Cardiac muscle cell (in vitro differentiated cells and primary cell): ENCODE data around the gene MYG1. TPM values are rescaled to one million over a fixed set of nuclear protein-coding genes. Genes with fewer than 3 reads are reported as not detected.

Experiments used
- DNase-seq, 2 donors: peaks; one replicate each; pipeline versions ENCODE4 v3.0.0 to v3.0.0-alpha.2; 2010 to 2017; ENCODE audit warnings: low read depth in 1 of 2, low spot score in 1 of 2
- H3K27ac ChIP-seq: fragments of 200-600 bp; sonication (generic); 2 replicates; pipeline ENCODE4 v1.5.1; 2016
- H3K27me3 ChIP-seq: fragments of 200-600 bp; sonication (generic); 2 replicates; pipeline ENCODE4 v1.6.0; 2016; ENCODE audit warnings: control low read depth
- H3K36me3 ChIP-seq: fragments of 200-600 bp; sonication (generic); 2 replicates; pipeline ENCODE4 v1.5.1; 2016; ENCODE audit warnings: control low read depth
- H3K4me1 ChIP-seq: fragments of 200-600 bp; sonication (generic); 2 replicates; pipeline ENCODE4 v1.8.1; 2017; ENCODE audit warnings: low read depth, mild to moderate bottlenecking, mixed run types
- H3K4me3 ChIP-seq: fragments of 200-600 bp; sonication (generic); 2 replicates; pipeline ENCODE4 v1.5.1; 2016; ENCODE audit warnings: mild to moderate bottlenecking
- H3K9me3 ChIP-seq: fragments of 200-600 bp; sonication (generic); 2 replicates; pipeline ENCODE4 v1.5.1; 2017; ENCODE audit warnings: low read depth, mild to moderate bottlenecking, control low read depth
- polyA plus RNA-seq: library from polyadenylated mRNA; unstranded; fragments of >200 nt; fragmentation: Nextera tagmentation; extraction: Ambion mirVana; gene quantifications from 2 replicates; pipeline ENCODE4 v1.2.1, GENCODE V29; 2016
- total RNA-seq: library from RNA; depleted of rRNA; stranded (reverse); fragments of >200 nt; gene quantifications from 2 replicates; pipeline ENCODE4 v1.2.3, GENCODE V29; 2016
- TF ChIP-seq, protein P1 (sequence below): IDR thresholded peaks from 2 replicates; pipeline ENCODE4 v1.5.1; 2012; ENCODE audit warnings: low read depth, mild to moderate bottlenecking, low read length

Gene MYG1
- total and polyA plus RNA-seq, 2 experiments from 2014 or later, result 71.0 to 75.4 TPM

DNA sequence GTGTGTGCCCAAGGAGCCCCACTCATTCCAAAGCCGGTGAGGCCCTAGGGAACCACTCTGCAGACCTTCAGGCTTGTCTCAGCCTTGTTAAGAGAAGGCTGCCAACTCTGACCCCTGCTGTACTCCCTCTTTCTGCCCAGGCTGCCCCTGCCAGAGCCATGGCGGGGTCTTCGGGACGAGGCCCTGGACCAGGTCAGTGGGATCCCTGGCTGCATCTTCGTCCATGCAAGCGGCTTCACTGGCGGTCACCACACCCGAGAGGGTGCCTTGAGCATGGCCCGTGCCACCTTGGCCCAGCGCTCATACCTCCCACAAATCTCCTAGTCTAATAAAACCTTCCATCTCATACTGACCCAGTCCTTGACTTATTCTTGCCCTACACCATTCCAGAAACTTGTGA is 7.3 kb downstream of the MYG1 start:
- Histone ChIP-seq H3K4me1 (no peaks in the 10 kb centered on the region), H3K27ac (no peak overlapping the region), H3K4me3 (no peak overlapping the region), H3K27me3 (no peaks in the 10 kb centered on the region), H3K36me3 (peaks cover 36% of the 10 kb centered on the region), H3K9me3 (no peaks in the 10 kb centered on the region)
- TF ChIP-seq, protein P1, sequence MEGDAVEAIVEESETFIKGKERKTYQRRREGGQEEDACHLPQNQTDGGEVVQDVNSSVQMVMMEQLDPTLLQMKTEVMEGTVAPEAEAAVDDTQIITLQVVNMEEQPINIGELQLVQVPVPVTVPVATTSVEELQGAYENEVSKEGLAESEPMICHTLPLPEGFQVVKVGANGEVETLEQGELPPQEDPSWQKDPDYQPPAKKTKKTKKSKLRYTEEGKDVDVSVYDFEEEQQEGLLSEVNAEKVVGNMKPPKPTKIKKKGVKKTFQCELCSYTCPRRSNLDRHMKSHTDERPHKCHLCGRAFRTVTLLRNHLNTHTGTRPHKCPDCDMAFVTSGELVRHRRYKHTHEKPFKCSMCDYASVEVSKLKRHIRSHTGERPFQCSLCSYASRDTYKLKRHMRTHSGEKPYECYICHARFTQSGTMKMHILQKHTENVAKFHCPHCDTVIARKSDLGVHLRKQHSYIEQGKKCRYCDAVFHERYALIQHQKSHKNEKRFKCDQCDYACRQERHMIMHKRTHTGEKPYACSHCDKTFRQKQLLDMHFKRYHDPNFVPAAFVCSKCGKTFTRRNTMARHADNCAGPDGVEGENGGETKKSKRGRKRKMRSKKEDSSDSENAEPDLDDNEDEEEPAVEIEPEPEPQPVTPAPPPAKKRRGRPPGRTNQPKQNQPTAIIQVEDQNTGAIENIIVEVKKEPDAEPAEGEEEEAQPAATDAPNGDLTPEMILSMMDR, result no peak
- DNase-seq, result no peak

DNA sequence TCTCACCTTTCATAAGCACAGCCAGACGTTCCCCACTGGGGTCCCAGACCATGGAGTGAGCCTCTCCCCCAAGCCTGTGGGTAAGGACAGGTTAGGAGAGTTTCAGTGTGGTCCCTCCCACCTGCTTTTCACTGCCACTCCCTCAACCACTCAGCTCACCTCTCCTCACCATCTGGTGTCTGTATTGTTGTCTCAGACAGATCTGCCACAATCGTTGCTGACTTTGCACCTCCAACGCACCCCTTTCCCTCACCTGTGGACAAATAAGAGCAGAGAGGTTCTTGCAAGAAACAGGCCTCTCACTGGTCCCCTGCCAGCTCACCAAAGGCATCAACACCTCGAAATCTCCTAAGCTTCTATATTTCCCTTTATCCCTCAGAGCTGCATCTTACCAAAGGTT is 8.8 kb downstream of the MYG1 start:
- Histone ChIP-seq H3K36me3 (peaks cover 32% of the 10 kb centered on the region), H3K4me1 (no peaks in the 10 kb centered on the region), H3K27ac (no peak overlapping the region), H3K4me3 (no peak overlapping the region), H3K27me3 (no peaks in the 10 kb centered on the region), H3K9me3 (no peaks in the 10 kb centered on the region)
- no peak for DNase-seq
- TF ChIP-seq, protein P1, result no peak

DNA sequence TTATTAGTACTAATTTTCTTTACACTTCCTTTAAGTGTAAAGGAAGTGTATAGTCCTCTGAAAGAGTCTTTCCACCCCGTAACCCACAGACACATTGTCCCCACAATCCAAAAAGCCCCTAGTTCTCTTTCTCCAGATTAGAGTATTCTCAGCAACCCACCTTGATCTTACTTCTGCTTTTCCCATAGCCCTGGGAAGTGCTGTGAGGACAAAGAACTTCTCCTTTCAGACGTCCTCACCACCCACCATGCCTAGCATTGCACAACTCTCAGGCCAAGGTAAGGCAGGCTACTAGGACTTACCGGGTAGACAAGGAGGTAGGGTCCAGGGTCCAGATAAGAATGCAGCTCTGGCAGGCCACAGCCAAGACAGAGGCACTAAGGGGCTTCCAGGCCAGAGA is 14.5 kb downstream of the MYG1 start:
- no peak overlapping the region for H3K4me3 ChIP-seq
- H3K27me3 ChIP-seq, result no peaks in the 10 kb centered on the region
- DNase-seq, result no peak
- H3K27ac ChIP-seq, result no peak overlapping the region
- peaks cover 27% of the 10 kb centered on the region for H3K36me3 ChIP-seq
- no peaks in the 10 kb centered on the region for H3K9me3 ChIP-seq
- TF ChIP-seq, protein P1, result no peak
- H3K4me1 ChIP-seq, result no peaks in the 10 kb centered on the region

DNA sequence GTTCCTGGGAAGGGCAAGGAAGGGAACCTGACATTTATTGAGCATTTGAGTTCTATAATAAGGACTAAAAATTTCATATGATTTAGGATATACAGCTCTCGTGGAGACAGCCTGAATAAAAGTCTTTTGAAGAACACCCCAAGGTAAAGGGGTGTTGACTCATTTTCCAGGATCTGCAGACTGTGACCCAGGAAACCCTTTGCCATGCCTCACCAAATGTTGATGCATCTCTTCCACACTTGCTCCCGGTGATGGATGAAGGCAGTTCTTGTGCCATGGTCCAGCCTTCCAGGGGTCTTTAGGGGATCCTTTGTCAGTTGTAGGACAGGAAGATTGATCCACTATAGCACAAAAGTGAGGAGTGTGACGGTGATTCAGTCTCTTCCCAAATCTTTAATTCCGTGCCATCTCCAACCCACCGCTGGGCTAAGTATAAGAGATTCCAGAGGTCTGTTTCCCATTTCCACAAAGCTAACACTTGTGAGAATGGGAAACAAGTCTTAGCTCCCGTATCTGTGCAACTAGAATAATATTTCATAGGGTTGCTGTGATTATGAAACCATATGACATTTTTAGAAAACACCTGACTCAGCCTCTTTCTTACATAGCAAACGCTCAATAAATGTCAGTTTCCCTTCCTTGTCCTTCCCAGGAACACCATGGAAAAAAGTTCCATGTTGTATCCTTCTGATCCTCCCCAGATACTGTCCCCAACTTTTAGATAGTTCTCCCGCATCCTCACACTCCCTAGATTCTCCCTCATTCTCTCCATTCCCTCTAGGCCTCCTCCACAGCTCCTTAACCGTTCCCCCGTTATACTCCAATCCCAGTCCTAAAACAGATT is 21.1 kb downstream of the MYG1 start:
- no peak for DNase-seq
- no peaks in the 10 kb centered on the region for H3K27me3 ChIP-seq
- H3K4me3 ChIP-seq, result peak overlapping the region; percentile 74
- TF ChIP-seq, protein P1, result no peak
- H3K27ac ChIP-seq, result peak overlapping the region; percentile 95
- no peaks in the 10 kb centered on the region for H3K9me3 ChIP-seq
- peaks cover 12% of the 10 kb centered on the region for H3K36me3 ChIP-seq
- peaks cover 15% of the 10 kb centered on the region for H3K4me1 ChIP-seq

DNA sequence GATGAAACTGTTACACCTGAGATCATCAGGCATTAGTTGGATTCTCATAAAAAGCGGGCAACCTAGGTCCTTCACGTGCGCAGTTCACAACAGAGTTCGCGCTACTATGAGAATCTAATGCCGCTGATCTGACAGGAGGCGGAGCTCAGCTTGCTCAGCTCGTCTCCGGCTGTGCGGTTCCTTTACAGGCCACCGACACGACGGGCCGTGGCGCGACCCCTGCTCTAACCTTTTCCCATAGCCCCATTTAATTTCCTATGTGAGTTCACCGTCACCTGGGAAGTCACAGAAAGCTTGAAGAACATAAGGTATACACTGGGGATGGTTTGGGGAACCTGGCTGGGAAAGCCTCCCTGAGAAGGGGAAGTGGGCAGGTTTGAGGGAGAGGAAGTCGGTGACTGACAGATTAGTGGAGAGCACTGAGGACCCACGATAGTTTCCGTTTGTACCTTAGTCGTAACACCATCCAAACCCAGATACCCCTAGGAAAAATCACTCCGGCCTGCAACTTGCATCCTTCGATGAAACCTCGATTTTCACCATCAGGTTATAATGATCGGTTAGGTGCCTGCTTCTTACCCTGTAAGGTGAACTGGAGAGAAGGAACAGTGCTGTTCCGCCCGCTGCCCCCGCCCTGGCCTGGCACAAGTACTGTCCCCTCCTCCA is 24.8 kb downstream of the MYG1 start:
- H3K36me3 ChIP-seq, result no peaks in the 10 kb centered on the region
- peaks cover 7% of the 10 kb centered on the region for H3K27me3 ChIP-seq
- peak overlapping the region; percentile 80 for H3K27ac ChIP-seq
- TF ChIP-seq, protein P1, result no peak
- peak in 1 of 2 donors; percentile 44 for DNase-seq
- no peak overlapping the region for H3K4me3 ChIP-seq
- no peaks in the 10 kb centered on the region for H3K9me3 ChIP-seq
- H3K4me1 ChIP-seq, result peaks cover 15% of the 10 kb centered on the region
